GM21825 (cell line): ENCODE results near the gene GNPAT.

ENCODE experiments used
- ATAC-seq: cut with Tn5 transposase; IDR thresholded peaks from one replicate; pipeline ENCODE4 v1.9.1; 2021; ENCODE audit warnings: mild to moderate bottlenecking, moderate library complexity; ENCODE audit not compliant: unreplicated experiment

Gene GNPAT

DNA sequence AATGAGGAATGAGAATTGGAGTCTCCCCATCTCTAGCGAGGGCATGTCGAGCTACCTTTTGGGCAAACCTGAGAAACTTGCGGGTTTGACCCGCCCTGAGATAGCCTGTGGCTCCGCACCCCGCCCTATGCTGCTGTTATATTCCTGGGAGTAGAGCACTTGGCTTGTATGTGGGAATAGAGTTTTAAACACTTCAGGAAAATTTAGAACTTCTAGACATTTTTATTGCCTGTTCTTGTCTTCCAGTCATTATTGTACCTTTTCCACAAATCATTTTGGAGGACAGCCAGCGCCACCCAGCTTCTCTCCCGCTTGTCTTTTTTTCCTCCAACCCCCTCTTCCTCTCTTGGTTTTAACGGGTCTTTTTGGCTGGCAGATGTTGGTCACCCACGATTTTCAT, 738 bp downstream of the GNPAT start:
- ATAC-seq = peak; percentile 21

DNA sequence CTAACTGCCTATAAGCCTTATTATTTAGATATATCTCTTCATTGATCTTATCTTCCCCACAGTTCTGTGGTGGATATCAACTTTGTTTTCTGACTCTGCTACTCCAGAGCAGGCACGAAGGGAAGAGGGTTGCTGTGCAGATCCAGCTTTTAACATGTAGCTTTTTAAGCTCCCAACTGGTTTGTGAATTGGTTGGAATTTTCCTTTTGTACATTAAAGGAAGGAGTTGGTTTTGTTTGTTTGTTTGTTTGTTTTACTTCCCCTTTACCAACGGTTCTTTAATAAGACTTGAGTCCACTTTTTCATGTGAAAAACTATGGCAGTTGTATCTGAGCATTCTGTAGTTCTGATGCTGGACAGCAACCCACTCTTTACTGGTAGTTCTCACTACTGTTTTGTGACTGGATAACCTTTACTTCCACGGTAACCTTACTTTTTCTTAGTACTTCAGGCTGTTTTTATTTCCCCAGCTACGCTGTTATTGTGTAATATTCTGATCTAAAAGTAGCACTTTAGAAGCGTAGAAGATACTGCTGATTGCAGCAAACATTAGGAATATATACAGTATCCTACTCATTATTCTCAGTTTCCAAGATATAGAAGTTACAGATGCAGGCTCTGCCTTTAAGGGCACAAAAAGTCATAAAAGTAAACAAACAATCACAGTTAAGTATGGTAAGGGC, 1.6 kb downstream of the GNPAT start:
- ATAC-seq = no peak

GRCh38 chr1:231248778-231249177, 7.8 kb downstream of the GNPAT start:
- ATAC-seq = no peak

- no peak for ATAC-seq
These were observed 11.3 kb downstream of the GNPAT start for GRCh38 chr1:231252336-231252735.

- ATAC-seq = no peak
These were observed 19.3 kb downstream of the GNPAT start for GRCh38 chr1:231260351-231260750.

DNA sequence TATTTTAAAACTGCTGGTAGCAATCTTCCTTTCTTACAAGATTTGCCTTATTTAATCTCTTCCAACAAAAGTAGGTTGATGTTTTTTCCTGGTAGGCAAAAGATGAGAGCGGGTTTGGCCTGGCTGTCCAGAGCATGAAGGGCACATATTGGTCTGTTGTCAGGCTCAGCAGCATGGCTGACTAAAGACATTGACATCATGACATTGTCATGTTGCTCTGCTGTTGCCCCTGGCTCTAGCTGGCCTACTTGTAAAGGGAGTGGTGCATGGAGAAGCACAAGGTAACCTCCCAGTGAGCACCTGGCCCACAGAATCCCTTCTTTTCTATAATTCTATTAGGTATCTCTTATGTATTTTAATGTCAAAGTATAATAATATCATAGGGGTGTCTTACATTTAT, 23.6 kb downstream of the GNPAT start:
- no peak for ATAC-seq

- no peak for ATAC-seq
These were observed 24.4 kb downstream of the GNPAT start for GRCh38 chr1:231265379-231265778.

DNA sequence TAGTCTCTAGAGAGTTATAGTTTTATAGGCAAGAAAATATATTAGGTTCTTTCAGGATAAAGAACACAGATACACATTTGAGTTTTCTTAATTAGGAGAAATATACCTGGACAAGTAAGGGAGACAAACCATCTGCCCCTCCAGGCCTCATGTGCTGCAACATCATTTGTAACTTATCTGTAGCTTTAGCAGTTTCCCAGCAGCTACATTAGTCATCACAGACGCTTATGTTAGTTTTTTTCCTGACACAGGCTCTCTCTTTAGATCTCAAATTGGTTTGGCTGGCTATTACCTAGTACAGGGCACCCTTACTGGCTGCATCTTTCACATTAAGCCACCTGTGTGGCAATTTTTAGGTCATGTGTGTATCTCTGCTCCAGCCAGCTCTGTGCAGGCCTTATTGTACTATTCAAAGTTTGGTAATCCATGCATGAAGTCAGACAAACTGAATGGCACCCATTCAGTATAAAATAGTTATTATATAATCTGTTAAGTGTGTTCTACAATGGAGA, 25.9 kb downstream of the GNPAT start:
- ATAC-seq = no peak

DNA sequence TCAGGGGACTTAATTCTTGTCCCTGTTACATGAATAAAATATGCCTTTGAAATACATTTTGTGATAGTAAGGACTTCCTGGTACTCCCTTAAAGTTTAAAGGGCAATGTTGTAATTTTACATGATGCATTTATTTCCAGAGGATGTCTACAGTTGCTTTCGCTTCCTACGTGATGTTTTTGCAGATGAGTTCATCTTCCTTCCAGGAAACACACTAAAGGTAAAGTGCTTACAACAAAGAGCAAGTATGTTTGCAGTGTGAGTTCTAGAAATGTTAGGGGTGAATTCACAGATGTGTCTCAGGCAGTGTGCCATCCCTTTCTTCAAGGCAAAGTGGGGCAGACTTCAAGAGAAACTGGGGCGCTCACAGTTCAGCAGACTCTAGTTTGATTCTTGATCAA, 31.2 kb downstream of the GNPAT start:
- ATAC-seq = no peak

DNA sequence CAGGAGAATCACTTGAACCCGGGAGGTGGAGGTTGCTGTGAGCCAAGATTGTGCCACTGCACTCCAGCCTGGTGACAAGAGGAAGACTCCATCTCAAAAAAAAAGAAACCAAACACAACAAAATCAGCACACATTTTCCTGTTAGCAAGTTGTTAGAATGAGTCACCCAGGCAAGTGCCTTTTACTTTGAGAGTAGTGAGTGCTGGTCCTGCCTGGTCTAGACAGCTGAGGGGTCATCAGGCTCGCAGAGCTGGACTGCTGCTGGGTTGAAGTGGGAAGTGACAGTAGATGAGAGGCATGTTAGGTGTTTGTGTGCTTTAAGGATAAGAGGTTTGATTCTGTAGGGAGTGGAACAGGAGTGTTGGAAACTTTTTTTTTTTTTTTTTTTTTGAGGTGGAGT, 31.9 kb downstream of the GNPAT start:
- no peak for ATAC-seq

DNA sequence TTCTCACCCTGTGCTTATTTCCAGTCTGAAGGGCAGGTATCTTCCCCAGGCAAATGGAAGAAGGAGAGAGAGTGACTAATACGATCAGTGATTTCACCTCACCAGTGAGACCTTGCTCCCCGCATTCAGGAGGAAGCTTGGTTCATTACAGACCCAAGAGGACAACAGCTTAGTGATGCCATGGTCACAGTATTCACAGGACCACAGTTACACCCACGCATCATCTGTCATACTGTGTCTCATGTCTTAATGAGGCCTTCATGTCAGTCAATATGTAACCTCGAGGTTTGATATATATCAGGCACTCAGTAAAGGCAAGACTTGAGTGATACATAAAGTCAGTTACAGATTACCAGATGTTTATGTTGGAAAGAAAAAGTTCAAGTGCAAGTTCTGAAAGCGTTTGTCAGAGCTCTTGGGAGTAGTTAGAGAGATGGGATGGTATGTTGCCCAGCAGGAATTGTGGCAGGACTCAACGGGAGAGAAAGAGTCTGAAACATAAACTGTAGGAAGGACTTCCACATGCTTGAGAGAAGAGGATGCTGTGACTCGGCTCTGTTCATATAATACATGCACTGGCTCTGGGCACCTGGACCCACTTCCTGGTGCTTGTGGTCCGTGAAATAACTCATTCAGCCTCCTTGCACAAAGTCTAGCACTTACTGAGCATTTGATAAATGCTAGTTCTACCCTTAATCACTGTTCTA, 33.3 kb downstream of the GNPAT start:
- ATAC-seq = no peak

- no peak for ATAC-seq
These were observed 37.2 kb downstream of the GNPAT start for GRCh38 chr1:231278100-231278790.

- ATAC-seq = no peak
These were observed 38.1 kb downstream of the GNPAT start for GRCh38 chr1:231279081-231279480.

- ATAC-seq = no peak
These were observed 38.7 kb downstream of the GNPAT start for GRCh38 chr1:231279683-231280082.

GRCh38 chr1:231284441-231284840, 43.4 kb downstream of the GNPAT start:
- no peak for ATAC-seq

DNA sequence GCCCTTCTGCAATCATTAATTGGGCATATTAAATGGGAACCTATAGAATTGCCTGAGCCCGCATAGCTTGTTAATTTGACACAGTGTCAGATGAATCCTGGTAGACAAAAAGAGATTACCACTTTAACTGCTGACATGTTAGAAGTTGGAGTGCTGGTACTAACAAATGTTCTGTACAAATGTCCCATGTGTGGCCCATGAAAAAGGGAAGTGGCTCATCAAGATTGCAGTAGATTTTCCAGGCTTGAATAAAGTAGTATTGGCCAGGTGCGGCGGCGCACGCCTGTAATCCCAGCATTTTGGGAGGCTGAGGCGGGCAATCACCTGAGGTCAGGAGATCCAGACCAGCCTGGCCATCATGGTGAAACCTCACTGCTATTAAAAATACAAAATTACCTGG, 45.6 kb downstream of the GNPAT start:
- ATAC-seq = no peak

DNA sequence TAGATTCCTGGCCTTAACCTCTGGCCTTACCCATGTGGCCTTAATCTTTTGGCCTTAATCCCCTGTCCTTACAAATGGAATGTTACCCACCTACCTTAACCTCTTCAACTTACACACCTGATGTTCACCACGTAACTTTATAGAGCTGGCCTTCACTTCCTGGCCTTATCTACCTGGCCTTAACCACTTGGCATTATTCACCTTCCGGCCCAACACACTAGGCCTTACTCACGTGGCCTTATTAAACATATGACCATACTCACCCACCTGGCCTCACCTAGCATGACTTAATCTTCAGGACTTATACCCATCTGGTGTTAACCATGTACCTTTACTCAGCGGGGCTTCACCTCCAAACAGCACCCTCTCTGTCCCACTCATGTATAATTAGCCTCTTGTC, 54.9 kb downstream of the GNPAT start:
- no peak for ATAC-seq

DNA sequence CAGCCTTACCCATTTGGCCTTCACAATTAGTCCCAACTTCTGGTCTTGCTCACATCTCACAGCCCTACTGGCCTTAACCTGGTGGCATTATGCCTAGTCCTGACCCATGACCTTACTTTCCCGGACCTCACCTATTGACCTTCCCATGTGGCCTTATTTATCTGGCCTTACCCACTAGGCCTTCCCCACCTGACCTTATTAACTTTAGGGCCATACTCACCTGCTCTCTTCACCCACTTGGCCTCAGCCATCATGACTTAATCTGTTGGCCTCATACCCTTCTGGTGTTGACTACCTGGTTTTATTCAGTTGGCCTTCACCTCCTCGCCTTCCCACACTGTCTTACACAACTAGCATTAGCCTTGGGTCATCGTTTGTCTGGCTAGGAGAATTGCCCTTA, 61.0 kb downstream of the GNPAT start:
- no peak for ATAC-seq

GRCh38 chr1:231310391-231310934, 69.5 kb downstream of the GNPAT start:
- no peak for ATAC-seq

GRCh38 chr1:231311720-231312431, 70.9 kb downstream of the GNPAT start:
- no peak for ATAC-seq

DNA sequence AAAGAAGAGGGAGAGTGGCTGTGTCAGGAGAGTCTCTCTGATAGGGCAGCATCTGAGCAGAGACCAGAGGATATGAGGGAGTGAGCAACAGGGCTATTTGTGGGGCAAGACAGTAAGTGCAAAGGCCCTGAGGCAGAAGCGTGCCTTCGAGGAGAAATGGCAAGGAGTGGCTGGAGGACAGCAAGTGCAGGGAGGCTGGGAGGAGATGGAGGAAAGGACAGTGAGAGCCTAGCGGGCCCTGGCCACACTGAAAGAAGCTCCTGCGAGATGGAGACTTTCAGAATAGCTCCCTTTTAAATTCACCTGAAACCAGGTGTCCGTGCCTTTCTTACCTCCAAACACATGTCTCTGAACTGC, 71.4 kb downstream of the GNPAT start:
- no peak for ATAC-seq
